Measurements from ENCODE around the gene LHFPL6. TPM values are rescaled to one million over a fixed set of nuclear protein-coding genes. Genes with fewer than 3 reads are reported as not detected.

The LHFPL6 gene
- total and polyA plus RNA-seq, 7 experiments from 2014 or later = 0.92 TPM; not detected in 6

GRCh38 chr13:39336207-39336606, 266.8 kb downstream of the LHFPL6 start:
- H3K27me3 Mint-ChIP-seq = peaks cover 2 to 20% (median 13%) of the 10 kb centered on the region in 5 donors
- Histone ChIP-seq H3K27me3 (ENCODE audit: control insufficient read depth in 2 of 2, insufficient read depth in 2 of 2, low read length in 2 of 2) (no peaks in the 10 kb centered on the region), H3K4me3 (ENCODE audit: low read length) (no peak overlapping the region), H3K27ac (ENCODE audit: low read depth, low read length) (no peak overlapping the region), H3K36me3 (ENCODE audit: control insufficient read depth in 2 of 3, insufficient read depth in 3 of 3, low read length in 3 of 3) (no peaks in the 10 kb centered on the region), H3K9me3 (ENCODE audit: control insufficient read depth in 2 of 3, low read length in 3 of 3) (no peaks in the 10 kb centered on the region), H3K4me1 (ENCODE audit: control insufficient read depth in 2 of 2, insufficient read depth in 2 of 2, low read length in 2 of 2) (no peaks in the 10 kb centered on the region)
- ChIA-PET CTCF (no interaction called here), POLR2A (no interaction called here)
- H3K9me3 Mint-ChIP-seq = peaks cover 0 to 15% (median 4%) of the 10 kb centered on the region in 11 donors
- no peak overlapping the region for H3K27ac Mint-ChIP-seq
- peaks cover 0 to 2% (median 0%) of the 10 kb centered on the region in 7 donors for H3K4me1 Mint-ChIP-seq
- H3K36me3 Mint-ChIP-seq = no peaks in the 10 kb centered on the region
- no peak overlapping the region for H3K4me3 Mint-ChIP-seq
- DNase-seq = no peak
- ATAC-seq = no peak
- intact Hi-C loops (cut with micrococcal nuclease) = no loop called here

- H3K4me1 Mint-ChIP-seq = peaks cover 0 to 2% (median 0%) of the 10 kb centered on the region in 7 donors
- Histone ChIP-seq H3K4me3 (ENCODE audit: low read length) (no peak overlapping the region), H3K27me3 (ENCODE audit: control insufficient read depth in 2 of 2, insufficient read depth in 2 of 2, low read length in 2 of 2) (no peaks in the 10 kb centered on the region), H3K27ac (ENCODE audit: low read depth, low read length) (no peak overlapping the region), H3K4me1 (ENCODE audit: control insufficient read depth in 2 of 2, insufficient read depth in 2 of 2, low read length in 2 of 2) (no peaks in the 10 kb centered on the region), H3K36me3 (ENCODE audit: control insufficient read depth in 2 of 3, insufficient read depth in 3 of 3, low read length in 3 of 3) (no peaks in the 10 kb centered on the region), H3K9me3 (ENCODE audit: control insufficient read depth in 2 of 3, low read length in 3 of 3) (no peaks in the 10 kb centered on the region)
- POLR2A ChIA-PET = no interaction called here
- no peak overlapping the region for H3K4me3 Mint-ChIP-seq
- H3K27me3 Mint-ChIP-seq = peaks cover 0 to 17% (median 14%) of the 10 kb centered on the region in 5 donors
- intact Hi-C loops (cut with micrococcal nuclease) = no loop called here
- no peaks in the 10 kb centered on the region for H3K36me3 Mint-ChIP-seq
- H3K9me3 Mint-ChIP-seq = peaks cover 2 to 17% (median 4%) of the 10 kb centered on the region in 11 donors
- H3K27ac Mint-ChIP-seq = no peak overlapping the region
- CTCF ChIA-PET = no interaction called here
- ATAC-seq (no peak), DNase-seq (no peak)
These were observed 267.3 kb downstream of the LHFPL6 start for GRCh38 chr13:39335721-39336120.

- peaks cover 0 to 2% (median 0%) of the 10 kb centered on the region in 7 donors for H3K4me1 Mint-ChIP-seq
- H3K27ac Mint-ChIP-seq = no peak overlapping the region
- Histone ChIP-seq H3K4me1 (ENCODE audit: control insufficient read depth in 2 of 2, insufficient read depth in 2 of 2, low read length in 2 of 2) (no peaks in the 10 kb centered on the region), H3K4me3 (ENCODE audit: low read length) (no peak overlapping the region), H3K27me3 (ENCODE audit: control insufficient read depth in 2 of 2, insufficient read depth in 2 of 2, low read length in 2 of 2) (no peaks in the 10 kb centered on the region), H3K36me3 (ENCODE audit: control insufficient read depth in 2 of 3, insufficient read depth in 3 of 3, low read length in 3 of 3) (no peaks in the 10 kb centered on the region), H3K9me3 (ENCODE audit: control insufficient read depth in 2 of 3, low read length in 3 of 3) (no peaks in the 10 kb centered on the region), H3K27ac (ENCODE audit: low read depth, low read length) (no peak overlapping the region)
- intact Hi-C loops (cut with micrococcal nuclease) = no loop called here
- no peak for ATAC-seq
- POLR2A ChIA-PET = no interaction called here
- H3K36me3 Mint-ChIP-seq = no peaks in the 10 kb centered on the region
- DNase-seq = no peak
- peaks cover 3 to 24% (median 5%) of the 10 kb centered on the region in 11 donors for H3K9me3 Mint-ChIP-seq
- H3K4me3 Mint-ChIP-seq = no peak overlapping the region
- peaks cover 0 to 15% (median 14%) of the 10 kb centered on the region in 5 donors for H3K27me3 Mint-ChIP-seq
- CTCF ChIA-PET = no interaction called here
These were observed 272.5 kb downstream of the LHFPL6 start for GRCh38 chr13:39330504-39330903.

GRCh38 chr13:39329182-39329639, 273.8 kb downstream of the LHFPL6 start:
- ATAC-seq = no peak
- DNase-seq = no peak
- no peak overlapping the region for H3K4me3 ChIP-seq (ENCODE audit: low read length)
- H3K27ac ChIP-seq (ENCODE audit: low read depth, low read length) = no peak overlapping the region
- Mint-ChIP-seq H3K27ac (no peak overlapping the region), H3K4me1 (peaks cover 0 to 2% (median 0%) of the 10 kb centered on the region in 7 donors), H3K9me3 (peaks cover 4 to 24% (median 7%) of the 10 kb centered on the region in 11 donors), H3K36me3 (no peaks in the 10 kb centered on the region), H3K27me3 (peaks cover 0 to 15% (median 14%) of the 10 kb centered on the region in 5 donors), H3K4me3 (no peak overlapping the region)
- CTCF ChIA-PET = no interaction called here
- H3K27me3 ChIP-seq (ENCODE audit: control insufficient read depth in 2 of 2, insufficient read depth in 2 of 2, low read length in 2 of 2) = no peaks in the 10 kb centered on the region
- POLR2A ChIA-PET = no interaction called here
- H3K9me3 ChIP-seq (ENCODE audit: control insufficient read depth in 2 of 3, low read length in 3 of 3) = no peaks in the 10 kb centered on the region
- no peaks in the 10 kb centered on the region for H3K4me1 ChIP-seq (ENCODE audit: control insufficient read depth in 2 of 2, insufficient read depth in 2 of 2, low read length in 2 of 2)
- intact Hi-C loops (cut with micrococcal nuclease) = no loop called here
- H3K36me3 ChIP-seq (ENCODE audit: control insufficient read depth in 2 of 3, insufficient read depth in 3 of 3, low read length in 3 of 3) = no peaks in the 10 kb centered on the region

GRCh38 chr13:39327172-39327479, 275.9 kb downstream of the LHFPL6 start:
- no peak overlapping the region for H3K27ac ChIP-seq (ENCODE audit: low read depth, low read length)
- no peaks in the 10 kb centered on the region for H3K36me3 ChIP-seq (ENCODE audit: control insufficient read depth in 2 of 3, insufficient read depth in 3 of 3, low read length in 3 of 3)
- Mint-ChIP-seq H3K9me3 (peaks cover 0 to 10% (median 2%) of the 10 kb centered on the region in 11 donors), H3K4me3 (no peak overlapping the region), H3K4me1 (no peaks in the 10 kb centered on the region), H3K27ac (no peak overlapping the region), H3K36me3 (no peaks in the 10 kb centered on the region), H3K27me3 (peaks cover under 1 to 16% (median 12%) of the 10 kb centered on the region in 5 donors)
- intact Hi-C loops (cut with micrococcal nuclease) = no loop called here
- CTCF ChIA-PET = no interaction called here
- no peaks in the 10 kb centered on the region for H3K9me3 ChIP-seq (ENCODE audit: control insufficient read depth in 2 of 3, low read length in 3 of 3)
- no peak for ATAC-seq
- H3K4me1 ChIP-seq (ENCODE audit: control insufficient read depth in 2 of 2, insufficient read depth in 2 of 2, low read length in 2 of 2) = no peaks in the 10 kb centered on the region
- H3K4me3 ChIP-seq (ENCODE audit: low read length) = no peak overlapping the region
- no peaks in the 10 kb centered on the region for H3K27me3 ChIP-seq (ENCODE audit: control insufficient read depth in 2 of 2, insufficient read depth in 2 of 2, low read length in 2 of 2)
- POLR2A ChIA-PET = no interaction called here
- no peak for DNase-seq

GRCh38 chr13:39326469-39327171, 276.4 kb downstream of the LHFPL6 start:
- CTCF ChIA-PET = no interaction called here
- Mint-ChIP-seq H3K9me3 (peaks cover 0 to 9% (median 2%) of the 10 kb centered on the region in 11 donors), H3K27ac (no peak overlapping the region), H3K4me3 (no peak overlapping the region), H3K36me3 (no peaks in the 10 kb centered on the region), H3K4me1 (no peaks in the 10 kb centered on the region), H3K27me3 (peaks cover 2 to 15% (median 13%) of the 10 kb centered on the region in 5 donors)
- no peaks in the 10 kb centered on the region for H3K4me1 ChIP-seq (ENCODE audit: control insufficient read depth in 2 of 2, insufficient read depth in 2 of 2, low read length in 2 of 2)
- no peak overlapping the region for H3K27ac ChIP-seq (ENCODE audit: low read depth, low read length)
- no peaks in the 10 kb centered on the region for H3K36me3 ChIP-seq (ENCODE audit: control insufficient read depth in 2 of 3, insufficient read depth in 3 of 3, low read length in 3 of 3)
- ATAC-seq (no peak), DNase-seq (no peak)
- no peaks in the 10 kb centered on the region for H3K9me3 ChIP-seq (ENCODE audit: control insufficient read depth in 2 of 3, low read length in 3 of 3)
- H3K27me3 ChIP-seq (ENCODE audit: control insufficient read depth in 2 of 2, insufficient read depth in 2 of 2, low read length in 2 of 2) = no peaks in the 10 kb centered on the region
- POLR2A ChIA-PET = no interaction called here
- intact Hi-C loops (cut with micrococcal nuclease) = no loop called here
- H3K4me3 ChIP-seq (ENCODE audit: low read length) = no peak overlapping the region

GRCh38 chr13:39324806-39325311, 278.1 kb downstream of the LHFPL6 start:
- DNase-seq = no peak
- no peak for ATAC-seq
- no peaks in the 10 kb centered on the region for H3K36me3 Mint-ChIP-seq
- ChIA-PET CTCF (no interaction called here), POLR2A (no interaction called here)
- no peaks in the 10 kb centered on the region for H3K4me1 Mint-ChIP-seq
- no peaks in the 10 kb centered on the region for H3K9me3 ChIP-seq (ENCODE audit: control insufficient read depth in 2 of 3, low read length in 3 of 3)
- H3K27ac ChIP-seq (ENCODE audit: low read depth, low read length) = no peak overlapping the region
- H3K27me3 Mint-ChIP-seq = peaks cover 2 to 11% (median 7%) of the 10 kb centered on the region in 5 donors
- no peaks in the 10 kb centered on the region for H3K27me3 ChIP-seq (ENCODE audit: control insufficient read depth in 2 of 2, insufficient read depth in 2 of 2, low read length in 2 of 2)
- no peak overlapping the region for H3K27ac Mint-ChIP-seq
- intact Hi-C loops (cut with micrococcal nuclease) = no loop called here
- H3K4me3 ChIP-seq (ENCODE audit: low read length) = no peak overlapping the region
- H3K4me1 ChIP-seq (ENCODE audit: control insufficient read depth in 2 of 2, insufficient read depth in 2 of 2, low read length in 2 of 2) = no peaks in the 10 kb centered on the region
- H3K9me3 Mint-ChIP-seq = peaks cover 0 to 6% (median 0%) of the 10 kb centered on the region in 11 donors
- no peaks in the 10 kb centered on the region for H3K36me3 ChIP-seq (ENCODE audit: control insufficient read depth in 2 of 3, insufficient read depth in 3 of 3, low read length in 3 of 3)
- H3K4me3 Mint-ChIP-seq = no peak overlapping the region
